ENCODE measurements around the gene ST7.

DNA sequence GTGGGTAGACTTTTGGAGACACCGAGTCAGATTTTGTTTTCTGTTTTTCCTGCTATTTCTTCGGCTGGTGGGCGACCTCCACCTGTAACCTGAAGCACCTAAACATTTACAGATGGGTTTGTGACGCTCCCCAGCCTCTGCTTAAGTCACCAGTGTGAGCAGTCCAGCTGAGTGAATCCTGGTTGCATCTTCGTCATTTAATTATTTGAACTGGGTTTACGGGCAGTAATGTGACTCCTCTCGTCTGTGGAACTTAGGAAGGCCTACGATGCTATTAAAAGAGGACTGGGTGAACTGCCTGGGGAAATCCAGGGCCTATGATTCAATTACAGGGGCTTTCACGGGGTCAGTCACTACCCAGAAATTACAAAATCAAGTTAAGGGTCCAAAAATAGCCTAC, 317.1 kb downstream of the ST7 start:
- TF ChIP-seq, protein P1, sequence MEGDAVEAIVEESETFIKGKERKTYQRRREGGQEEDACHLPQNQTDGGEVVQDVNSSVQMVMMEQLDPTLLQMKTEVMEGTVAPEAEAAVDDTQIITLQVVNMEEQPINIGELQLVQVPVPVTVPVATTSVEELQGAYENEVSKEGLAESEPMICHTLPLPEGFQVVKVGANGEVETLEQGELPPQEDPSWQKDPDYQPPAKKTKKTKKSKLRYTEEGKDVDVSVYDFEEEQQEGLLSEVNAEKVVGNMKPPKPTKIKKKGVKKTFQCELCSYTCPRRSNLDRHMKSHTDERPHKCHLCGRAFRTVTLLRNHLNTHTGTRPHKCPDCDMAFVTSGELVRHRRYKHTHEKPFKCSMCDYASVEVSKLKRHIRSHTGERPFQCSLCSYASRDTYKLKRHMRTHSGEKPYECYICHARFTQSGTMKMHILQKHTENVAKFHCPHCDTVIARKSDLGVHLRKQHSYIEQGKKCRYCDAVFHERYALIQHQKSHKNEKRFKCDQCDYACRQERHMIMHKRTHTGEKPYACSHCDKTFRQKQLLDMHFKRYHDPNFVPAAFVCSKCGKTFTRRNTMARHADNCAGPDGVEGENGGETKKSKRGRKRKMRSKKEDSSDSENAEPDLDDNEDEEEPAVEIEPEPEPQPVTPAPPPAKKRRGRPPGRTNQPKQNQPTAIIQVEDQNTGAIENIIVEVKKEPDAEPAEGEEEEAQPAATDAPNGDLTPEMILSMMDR (IDR thresholded peaks at IDR 0.05; ENCODE audit: control extremely low read depth in 1 of 3, insufficient read depth in 1 of 3, low read depth in 1 of 3, low read length in 3 of 3), result no peak
- no peak for TF ChIP-seq JUND (IDR thresholded peaks at IDR 0.05; ENCODE audit: low read length)
- no peak for TF ChIP-seq SRF (IDR thresholded peaks at IDR 0.05; ENCODE audit: low read depth, low read length)
- TF ChIP-seq PHF8 (conservative IDR thresholded peaks at IDR 0.05; ENCODE audit: low read depth, low read length), result no peak
- no peak for TF ChIP-seq EP300 (IDR thresholded peaks at IDR 0.05; ENCODE audit: borderline replicate concordance in 1 of 2, low read depth in 2 of 2, low read length in 2 of 2)
- no peak for TF ChIP-seq BCL11A (IDR thresholded peaks at IDR 0.05; ENCODE audit: low read depth in 2 of 2, low read length in 2 of 2)
- no peak for TF ChIP-seq RAD21 (IDR thresholded peaks at IDR 0.05 in 1 of 2, conservative IDR thresholded peaks at IDR 0.05 in 1 of 2; ENCODE audit: low read depth in 2 of 2, low read length in 2 of 2)
- TF ChIP-seq EZH2 (IDR thresholded peaks at IDR 0.05; ENCODE audit: low read depth, low read length, severe bottlenecking), result no peak
- TF ChIP-seq YY1 (IDR thresholded peaks at IDR 0.05; ENCODE audit: low read depth, low read length), result no peak
- TF ChIP-seq ZNF274 (IDR thresholded peaks at IDR 0.05; ENCODE audit: borderline replicate concordance, extremely low read depth, low read length), result no peak
- TF ChIP-seq CHD2 (IDR thresholded peaks at IDR 0.05; ENCODE audit: low read length), result no peak
- TF ChIP-seq POLR2A (IDR thresholded peaks at IDR 0.05; ENCODE audit: control extremely low read depth in 1 of 2, low read depth in 2 of 2, low read length in 2 of 2), result no peak
- no peak for TF ChIP-seq CREB1 (IDR thresholded peaks at IDR 0.05)

All from H1 (cell line).